ENCODE measurements around the gene AVPR1A.
"Not testable (repeated sequence)": the region's sequence is repeated elsewhere in the genome, so short reads cannot be mapped to it uniquely, and the experiment has no call there.

The AVPR1A gene

GRCh38 chr12:63150713-63151622 is at the start of gene AVPR1A:
Gene AVPR1A, minus strand, starts transcription at chr12:63151201. Its CDS starts 365 bp downstream, at chr12:63150836.
- DNase-seq (ENCODE audit: low read depth in 2 of 2) = no peak

- DNase-seq (ENCODE audit: low read depth in 2 of 2) = no peak
These were observed 45.2 kb upstream of the AVPR1A start for GRCh38 chr12:63196168-63196567.

GRCh38 chr12:63179224-63179623 is 28.2 kb upstream of the AVPR1A start:
- DNase-seq (ENCODE audit: low read depth in 2 of 2) = no peak

GRCh38 chr12:63170321-63170720 is 19.3 kb upstream of the AVPR1A start:
- DNase-seq (ENCODE audit: low read depth in 2 of 2) = no peak

- not testable (repeated sequence) for DNase-seq (ENCODE audit: low read depth in 2 of 2)
These were observed 16.7 kb upstream of the AVPR1A start for GRCh38 chr12:63167741-63168140.

GRCh38 chr12:63164911-63165310 is 13.9 kb upstream of the AVPR1A start:
- no peak for DNase-seq (ENCODE audit: low read depth in 2 of 2)

- no peak for DNase-seq (ENCODE audit: low read depth in 2 of 2)
These were observed 12.5 kb upstream of the AVPR1A start for GRCh38 chr12:63163541-63163940.

- DNase-seq (ENCODE audit: low read depth in 2 of 2) = no peak
These were observed 4.4 kb upstream of the AVPR1A start for GRCh38 chr12:63155375-63155774.

- no peak for DNase-seq (ENCODE audit: low read depth in 2 of 2)
These were observed 3.6 kb upstream of the AVPR1A start for GRCh38 chr12:63154560-63154959.

GRCh38 chr12:63152321-63152700 is 1.3 kb upstream of the AVPR1A start:
- DNase-seq (ENCODE audit: low read depth in 2 of 2) = no peak

GRCh38 chr12:63151623-63152320 is 771 bp upstream of the AVPR1A start:
- DNase-seq (ENCODE audit: low read depth in 2 of 2) = no peak

GRCh38 chr12:63149909-63150712 is 890 bp downstream of the AVPR1A start:
- DNase-seq (ENCODE audit: low read depth in 2 of 2) = no peak

GRCh38 chr12:63144556-63144955 is 6.4 kb downstream of the AVPR1A start:
- no peak for DNase-seq (ENCODE audit: low read depth in 2 of 2)

GRCh38 chr12:63138488-63138887 is 12.5 kb downstream of the AVPR1A start:
- no peak for DNase-seq (ENCODE audit: low read depth in 2 of 2)

- no peak for DNase-seq (ENCODE audit: low read depth in 2 of 2)
These were observed 17.0 kb downstream of the AVPR1A start for GRCh38 chr12:63133981-63134380.

GRCh38 chr12:63132201-63132600 is 18.8 kb downstream of the AVPR1A start:
- no peak for DNase-seq (ENCODE audit: low read depth in 2 of 2)

- DNase-seq (ENCODE audit: low read depth in 2 of 2) = no peak
These were observed 21.1 kb downstream of the AVPR1A start for GRCh38 chr12:63129927-63130326.

- DNase-seq (ENCODE audit: low read depth in 2 of 2) = no peak
These were observed 26.2 kb downstream of the AVPR1A start for GRCh38 chr12:63124778-63125177.

- no peak for DNase-seq (ENCODE audit: low read depth in 2 of 2)
These were observed 47.4 kb downstream of the AVPR1A start for GRCh38 chr12:63103494-63104131.

- DNase-seq (ENCODE audit: low read depth in 2 of 2) = no peak
These were observed 49.1 kb downstream of the AVPR1A start for GRCh38 chr12:63101920-63102319.

GRCh38 chr12:63098851-63099250 is 52.1 kb downstream of the AVPR1A start:
- no peak for DNase-seq (ENCODE audit: low read depth in 2 of 2)
